Activated B cell treated with CpG ODN at 0.5 μM for 24 hours (primary cell): ENCODE measurements around the gene MSS51. TPM values are rescaled to one million over a fixed set of nuclear protein-coding genes. Genes with fewer than 3 reads are reported as not detected.
A peak's percentile ranks its signal among the peaks of the same experiment; 100 is the strongest.

ENCODE experiments used
- ATAC-seq: fragments of 200-7000 bp; cut with Tn5 transposase; one replicate; pipeline ENCODE4 v1.10.0; 2021; ENCODE audit warnings: low read depth, mild to moderate bottlenecking, moderate library complexity
- CTCF ChIA-PET: fragments of 350-600 bp; sonication (Branson Sonifier 250); formaldehyde crosslinking; loops from one replicate; lab custom pipeline; 2021; ENCODE audit warnings: antibody characterized with exemption; lab: Charles Lee
- POLR2A ChIA-PET: fragments of 350-600 bp; sonication (Branson Sonifier 250); formaldehyde crosslinking; loops from one replicate; lab custom pipeline; 2021; ENCODE audit warnings: antibody characterized with exemption; lab: Charles Lee
- DNase-seq: peaks from one replicate; pipeline ENCODE4 v3.0.0; 2022
- H3K27ac Mint-ChIP-seq: one replicate; pipeline ENCODE4 v1.8.0; 2020; ENCODE audit warnings: mixed read lengths
- H3K27me3 Mint-ChIP-seq: one replicate; pipeline ENCODE4 v1.8.0; 2021; ENCODE audit warnings: mixed read lengths
- H3K36me3 Mint-ChIP-seq: one replicate; pipeline ENCODE4 v1.8.0; 2021; ENCODE audit warnings: low read depth, mixed read lengths
- H3K4me1 Mint-ChIP-seq: one replicate; pipeline ENCODE4 v1.8.0; 2021; ENCODE audit warnings: mixed read lengths
- H3K4me3 Mint-ChIP-seq: one replicate; pipeline ENCODE4 v1.8.0; 2020; ENCODE audit warnings: mild to moderate bottlenecking, mixed read lengths
- H3K9me3 Mint-ChIP-seq: one replicate; pipeline ENCODE4 v1.8.0; 2020; ENCODE audit warnings: mixed read lengths
- intact Hi-C: fragments of 100-400 bp; cut with micrococcal nuclease; formaldehyde crosslinking; loops from one replicate; pipeline ENCODE4 v1.15.1; 2024
- total RNA-seq: library from RNA; stranded (reverse); gene quantifications from 2 replicates; pipeline ENCODE4 v1.2.3, GENCODE V29; 2022
- TF ChIP-seq, protein P1 (sequence below): fragments of 200-600 bp; IDR thresholded peaks from one replicate; pipeline ENCODE4 v1.8.0; 2022; ENCODE audit warnings: antibody characterized with exemption, mild to moderate bottlenecking

MSS51 gene
- total RNA-seq, 1 donor from 2014 or later = 5.2 TPM

GRCh38 chr10:73410897-73411296 is 22.5 kb downstream of the MSS51 start:
- ChIA-PET POLR2A (interaction anchor here (1.0 to 4.8 kb wide), 2 partner anchors 85 to 164 kb away, joined by 8 to 39 read pairs; partner anchors contain the start of genes DNAJC9 and PPP3CB), CTCF (no interaction called here)
- Mint-ChIP-seq H3K27ac (no peak overlapping the region), H3K9me3 (no peaks in the 10 kb centered on the region), H3K4me1 (peaks cover 69% of the 10 kb centered on the region), H3K27me3 (no peaks in the 10 kb centered on the region), H3K4me3 (no peak overlapping the region), H3K36me3 (peaks cover 30% of the 10 kb centered on the region)
- TF ChIP-seq, protein P1, sequence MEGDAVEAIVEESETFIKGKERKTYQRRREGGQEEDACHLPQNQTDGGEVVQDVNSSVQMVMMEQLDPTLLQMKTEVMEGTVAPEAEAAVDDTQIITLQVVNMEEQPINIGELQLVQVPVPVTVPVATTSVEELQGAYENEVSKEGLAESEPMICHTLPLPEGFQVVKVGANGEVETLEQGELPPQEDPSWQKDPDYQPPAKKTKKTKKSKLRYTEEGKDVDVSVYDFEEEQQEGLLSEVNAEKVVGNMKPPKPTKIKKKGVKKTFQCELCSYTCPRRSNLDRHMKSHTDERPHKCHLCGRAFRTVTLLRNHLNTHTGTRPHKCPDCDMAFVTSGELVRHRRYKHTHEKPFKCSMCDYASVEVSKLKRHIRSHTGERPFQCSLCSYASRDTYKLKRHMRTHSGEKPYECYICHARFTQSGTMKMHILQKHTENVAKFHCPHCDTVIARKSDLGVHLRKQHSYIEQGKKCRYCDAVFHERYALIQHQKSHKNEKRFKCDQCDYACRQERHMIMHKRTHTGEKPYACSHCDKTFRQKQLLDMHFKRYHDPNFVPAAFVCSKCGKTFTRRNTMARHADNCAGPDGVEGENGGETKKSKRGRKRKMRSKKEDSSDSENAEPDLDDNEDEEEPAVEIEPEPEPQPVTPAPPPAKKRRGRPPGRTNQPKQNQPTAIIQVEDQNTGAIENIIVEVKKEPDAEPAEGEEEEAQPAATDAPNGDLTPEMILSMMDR = no peak
- ATAC-seq = no peak
- no peak for DNase-seq
- intact Hi-C loops = loop anchor here (5.0 kb wide), 1 partner anchor 1644 kb away; no protein-coding TSS in a partner anchor

GRCh38 chr10:73408978-73409521 is 24.3 kb downstream of the MSS51 start:
- TF ChIP-seq, protein P1 = no peak
- H3K27me3 Mint-ChIP-seq = no peaks in the 10 kb centered on the region
- peak overlapping the region; percentile 3 for H3K4me3 Mint-ChIP-seq
- H3K9me3 Mint-ChIP-seq = no peaks in the 10 kb centered on the region
- intact Hi-C loops = no loop called here
- ATAC-seq (no peak), DNase-seq (no peak)
- CTCF ChIA-PET = no interaction called here
- H3K4me1 Mint-ChIP-seq = peaks cover 65% of the 10 kb centered on the region
- peaks cover 35% of the 10 kb centered on the region for H3K36me3 Mint-ChIP-seq
- POLR2A ChIA-PET = no interaction called here
- H3K27ac Mint-ChIP-seq = no peak overlapping the region

DNA sequence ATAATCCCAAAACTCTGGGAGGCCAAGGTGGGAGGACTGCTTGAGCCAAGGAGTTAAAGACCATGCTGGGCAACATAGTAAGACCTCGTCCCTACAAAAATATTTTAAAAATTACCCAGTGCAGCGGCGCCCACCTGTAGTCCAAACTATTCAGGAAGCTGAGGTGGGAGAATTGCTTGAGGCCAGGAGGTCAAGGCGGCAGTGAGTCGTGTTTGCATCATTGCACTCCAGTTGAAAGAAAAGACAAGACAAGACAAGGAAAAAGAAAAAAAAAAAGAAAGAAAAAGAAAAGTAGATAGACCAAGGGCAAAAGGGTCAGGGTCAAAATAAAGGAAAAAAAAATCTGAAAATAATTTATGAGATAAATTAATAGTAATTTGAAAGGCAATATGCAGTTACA is 25.3 kb downstream of the MSS51 start:
- intact Hi-C loops = no loop called here
- peaks cover 30% of the 10 kb centered on the region for H3K36me3 Mint-ChIP-seq
- peaks cover 61% of the 10 kb centered on the region for H3K4me1 Mint-ChIP-seq
- POLR2A ChIA-PET = no interaction called here
- ATAC-seq = no peak
- TF ChIP-seq, protein P1 = no peak
- DNase-seq = no peak
- no peaks in the 10 kb centered on the region for H3K27me3 Mint-ChIP-seq
- H3K27ac Mint-ChIP-seq = no peak overlapping the region
- no peaks in the 10 kb centered on the region for H3K9me3 Mint-ChIP-seq
- H3K4me3 Mint-ChIP-seq = no peak overlapping the region
- CTCF ChIA-PET = no interaction called here

DNA sequence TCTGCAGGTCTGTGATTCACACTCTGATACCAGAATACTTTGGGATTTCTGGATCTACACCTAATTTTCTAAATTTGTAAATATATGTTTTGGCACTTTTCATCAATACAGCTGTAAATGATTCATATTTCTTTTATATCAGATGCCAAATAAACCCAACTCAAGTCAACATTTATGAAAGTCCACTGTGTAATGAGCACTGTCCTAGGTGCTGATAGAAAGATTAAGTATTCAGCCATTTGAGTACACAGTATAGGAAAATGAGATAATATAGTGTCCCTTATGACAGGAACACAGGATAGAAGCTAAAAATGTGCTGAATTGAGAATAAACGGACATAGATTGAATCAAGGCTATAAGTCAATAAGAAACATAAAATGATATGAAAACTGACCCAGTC is 25.9 kb downstream of the MSS51 start:
- Mint-ChIP-seq H3K4me1 (peaks cover 58% of the 10 kb centered on the region), H3K27me3 (no peaks in the 10 kb centered on the region), H3K4me3 (no peak overlapping the region), H3K27ac (no peak overlapping the region), H3K36me3 (peaks cover 27% of the 10 kb centered on the region), H3K9me3 (no peaks in the 10 kb centered on the region)
- TF ChIP-seq, protein P1 = no peak
- intact Hi-C loops = no loop called here
- ChIA-PET CTCF (no interaction called here), POLR2A (no interaction called here)
- ATAC-seq = no peak
- DNase-seq = no peak

DNA sequence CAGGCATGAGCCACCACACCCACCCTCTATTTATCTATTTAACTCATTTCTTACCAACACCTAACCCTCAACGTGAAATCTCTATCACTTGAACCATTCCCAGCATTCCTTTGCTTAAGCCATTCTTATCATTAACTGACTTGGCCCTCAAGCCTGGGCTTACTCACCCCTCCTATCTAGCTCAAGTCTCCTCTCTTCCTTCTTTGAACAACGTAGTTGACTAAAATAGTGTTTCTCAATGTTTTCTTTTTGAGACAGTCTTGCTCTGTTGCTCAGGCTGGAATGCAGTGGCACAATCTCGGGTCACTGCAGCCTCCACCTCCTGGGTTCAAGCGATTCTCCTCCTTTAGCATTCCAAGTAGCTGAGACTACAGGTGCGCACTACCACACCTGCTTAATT is 26.5 kb downstream of the MSS51 start:
- Mint-ChIP-seq H3K36me3 (peaks cover 27% of the 10 kb centered on the region), H3K9me3 (no peaks in the 10 kb centered on the region), H3K27ac (no peak overlapping the region), H3K4me3 (no peak overlapping the region), H3K4me1 (peaks cover 51% of the 10 kb centered on the region), H3K27me3 (no peaks in the 10 kb centered on the region)
- ChIA-PET POLR2A (no interaction called here), CTCF (no interaction called here)
- TF ChIP-seq, protein P1 = no peak
- no peak for ATAC-seq
- no peak for DNase-seq
- intact Hi-C loops = no loop called here
